Ramos (cell line): Measurements from ENCODE around the gene PDCD1.
"Not testable (repeated sequence)": the region's sequence is repeated elsewhere in the genome, so short reads cannot be mapped to it uniquely, and the experiment has no call there.

Experiments used
- in situ Hi-C: fragments of 300-500 bp; cut with MboI; formaldehyde crosslinking; loops from one replicate; pipeline ENCODE4 v1.14.3; 2022; ENCODE audit warnings: low sequenced_read_pairs; ENCODE audit not compliant: unreplicated experiment

The PDCD1 gene

GRCh38 chr2:241841181-241842066 is 17.3 kb downstream of the PDCD1 start:
- in situ Hi-C loops: no loop called here

DNA sequence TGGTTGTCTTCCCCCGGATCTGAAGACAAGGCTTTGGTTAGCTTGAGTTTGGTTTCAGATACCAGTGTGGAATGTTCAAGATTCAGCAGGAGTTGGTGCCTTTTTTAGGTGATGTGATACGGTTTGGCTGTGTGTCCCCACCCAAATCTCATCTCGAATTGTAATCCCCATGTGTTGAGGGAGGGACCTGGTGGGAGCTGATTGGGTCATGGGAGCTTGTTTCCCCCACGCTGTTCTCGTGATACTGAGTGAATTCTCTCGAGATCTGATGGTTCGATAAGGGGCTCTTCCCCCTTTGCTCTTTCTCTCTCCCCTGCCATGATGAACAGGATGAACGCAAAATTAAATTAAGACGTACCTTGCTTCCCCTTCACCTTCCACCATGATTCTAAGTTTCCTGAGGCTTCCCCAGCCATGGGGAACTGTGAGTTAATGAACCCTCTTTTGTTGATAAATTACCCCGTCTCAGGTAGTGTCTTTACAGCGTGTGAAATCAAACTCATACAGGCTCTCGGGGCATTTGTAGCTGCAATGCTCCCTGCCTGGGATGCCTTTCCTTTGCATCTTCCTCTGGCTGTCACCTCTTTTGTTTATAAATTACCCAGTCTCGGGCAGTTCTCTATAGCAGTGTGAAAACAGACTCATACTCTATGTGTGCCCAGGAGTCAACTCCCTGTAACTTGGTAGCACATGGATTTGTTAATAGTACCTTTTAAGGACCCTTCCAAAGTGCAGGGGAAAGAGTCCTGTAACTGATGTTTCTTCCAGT is 21.3 kb downstream of the PDCD1 start:
- in situ Hi-C loops: no loop called here

- in situ Hi-C loops: no loop called here
Measured at GRCh38 chr2:241836292-241836691, 22.4 kb downstream of the PDCD1 start.

DNA sequence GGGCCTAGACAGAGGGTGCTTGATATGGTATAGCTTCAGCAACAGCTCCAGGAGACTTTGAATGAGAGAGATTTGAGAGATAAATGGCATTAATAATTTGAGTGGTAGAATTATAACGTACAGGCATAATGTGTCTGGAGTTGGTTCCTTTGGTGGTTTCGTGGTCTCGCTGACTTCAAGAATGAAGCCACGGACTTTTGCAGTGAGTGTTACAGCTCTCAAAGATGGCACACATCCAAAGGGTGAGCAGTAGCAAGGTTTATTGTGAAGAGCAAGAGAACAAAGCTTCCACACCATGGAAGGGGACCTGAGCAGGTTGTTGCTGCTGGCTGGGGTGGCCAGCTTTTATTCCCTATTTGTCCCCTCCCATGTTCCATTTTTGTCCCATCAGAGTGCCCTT is 23.1 kb downstream of the PDCD1 start:
- in situ Hi-C loops: no loop called here

- in situ Hi-C loops: no loop called here
Measured at GRCh38 chr2:241834527-241835210, 24.0 kb downstream of the PDCD1 start.

GRCh38 chr2:241833756-241834526 is 24.8 kb downstream of the PDCD1 start:
- in situ Hi-C loops: not testable (repeated sequence)

- in situ Hi-C loops: no loop called here
Measured at GRCh38 chr2:241833101-241833663, 25.5 kb downstream of the PDCD1 start.

DNA sequence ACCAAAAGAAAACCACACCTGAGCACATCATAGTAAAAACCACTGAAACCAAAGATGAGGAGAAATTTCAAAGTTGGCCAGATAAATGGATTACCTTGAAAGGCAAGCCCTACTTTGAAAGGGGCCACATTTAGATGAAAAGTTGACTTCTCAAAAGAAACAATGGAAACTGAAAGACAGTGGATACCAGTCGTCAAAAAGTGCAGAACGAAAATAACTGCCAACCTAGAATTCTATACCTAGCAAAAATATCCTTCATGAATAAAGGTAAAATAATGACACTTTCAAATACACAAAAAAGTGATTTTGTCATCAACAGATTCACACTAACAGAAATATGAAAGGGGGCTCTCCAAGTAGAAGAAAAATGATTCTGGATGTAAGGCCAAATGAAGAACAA is 31.3 kb downstream of the PDCD1 start:
- in situ Hi-C loops: no loop called here

GRCh38 chr2:241823531-241824437 is 34.9 kb downstream of the PDCD1 start:
- in situ Hi-C loops: not testable (repeated sequence)

GRCh38 chr2:241822264-241822623 is 36.5 kb downstream of the PDCD1 start:
- in situ Hi-C loops: no loop called here

GRCh38 chr2:241821460-241822263 is 37.0 kb downstream of the PDCD1 start:
- in situ Hi-C loops: no loop called here

- in situ Hi-C loops: no loop called here
Measured at GRCh38 chr2:241820625-241821384, 37.9 kb downstream of the PDCD1 start.

GRCh38 chr2:241819947-241820624 is 38.6 kb downstream of the PDCD1 start:
- in situ Hi-C loops: not testable (repeated sequence)

- in situ Hi-C loops: no loop called here
Measured at GRCh38 chr2:241818943-241819270, 39.8 kb downstream of the PDCD1 start.

GRCh38 chr2:241818229-241818942 is 40.3 kb downstream of the PDCD1 start:
- in situ Hi-C loops: no loop called here

- in situ Hi-C loops: not testable (repeated sequence)
Measured at GRCh38 chr2:241817821-241818215, 40.9 kb downstream of the PDCD1 start.
